GM19467 (cell line): ENCODE results near the gene PCDHB14.

Experiments
- ATAC-seq: cut with Tn5 transposase; IDR thresholded peaks from one replicate; pipeline ENCODE4 v1.9.1; 2021; ENCODE audit warnings: mild to moderate bottlenecking, moderate library complexity; ENCODE audit not compliant: unreplicated experiment

PCDHB14 gene

GRCh38 chr5:141269195-141269594 is 46.1 kb downstream of the PCDHB14 start:
- no peak for ATAC-seq

- ATAC-seq = no peak
Measured at GRCh38 chr5:141272906-141273305, 49.8 kb downstream of the PCDHB14 start.
